ENCODE results near the gene DBNDD1.
"Not testable (repeated sequence)": the region's sequence is repeated elsewhere in the genome, so short reads cannot be mapped to it uniquely, and the experiment has no call there.

Gene DBNDD1

GRCh38 chr16:89972244-89973234 is 46.7 kb downstream of the DBNDD1 start:
- peak overlapping the region; percentile 85 for H3K27ac ChIP-seq (ENCODE audit: low read length)
- peaks cover 25% of the 10 kb centered on the region for H3K4me1 ChIP-seq (ENCODE audit: control insufficient read depth, insufficient read depth, low read length)
- no peaks in the 10 kb centered on the region for H3K9me3 ChIP-seq (ENCODE audit: control insufficient read depth in 2 of 2, low read length in 2 of 2)
- H3K27me3 ChIP-seq (ENCODE audit: control insufficient read depth in 1 of 2, insufficient read depth in 2 of 2, low read length in 2 of 2), result no peaks in the 10 kb centered on the region
- H3K9ac ChIP-seq (ENCODE audit: low read length in 2 of 2), result peak overlapping the region; percentile 90 to 94
- peak overlapping the region; percentile 73 to 93 for H3K4me3 ChIP-seq (ENCODE audit: low read length in 2 of 2)
- peaks cover under 1 to 2% of the 10 kb centered on the region in 2 donors for H3K36me3 ChIP-seq (ENCODE audit: control insufficient read depth in 2 of 2, insufficient read depth in 2 of 2, low read length in 2 of 2)

GRCh38 chr16:89971495-89972243 is 47.6 kb downstream of the DBNDD1 start:
- Histone ChIP-seq H3K4me1 (ENCODE audit: control insufficient read depth, insufficient read depth, low read length) (peaks cover 25% of the 10 kb centered on the region), H3K27me3 (ENCODE audit: control insufficient read depth in 1 of 2, insufficient read depth in 2 of 2, low read length in 2 of 2) (no peaks in the 10 kb centered on the region), H3K9ac (ENCODE audit: low read length in 2 of 2) (peak overlapping the region; percentile 90 to 94), H3K4me3 (ENCODE audit: low read length in 2 of 2) (peak overlapping the region; percentile 73 to 93), H3K27ac (ENCODE audit: low read length) (peak overlapping the region; percentile 85), H3K9me3 (ENCODE audit: control insufficient read depth in 2 of 2, low read length in 2 of 2) (no peaks in the 10 kb centered on the region), H3K36me3 (ENCODE audit: control insufficient read depth in 2 of 2, insufficient read depth in 2 of 2, low read length in 2 of 2) (peaks cover 0 to 5% of the 10 kb centered on the region in 2 donors)

- no peak overlapping the region for H3K27ac ChIP-seq (ENCODE audit: low read length)
Observed at GRCh38 chr16:89969741-89970410, 49.4 kb downstream of the DBNDD1 start.

GRCh38 chr16:89968074-89968473 is 51.2 kb downstream of the DBNDD1 start:
- peaks cover 15% of the 10 kb centered on the region for H3K4me1 ChIP-seq (ENCODE audit: control insufficient read depth, insufficient read depth, low read length)
- not testable (repeated sequence) for H3K4me3 ChIP-seq (ENCODE audit: low read length in 2 of 2); H3K27me3 ChIP-seq (ENCODE audit: control insufficient read depth in 1 of 2, insufficient read depth in 2 of 2, low read length in 2 of 2); H3K9me3 ChIP-seq (ENCODE audit: control insufficient read depth in 2 of 2, low read length in 2 of 2); H3K36me3 ChIP-seq (ENCODE audit: control insufficient read depth in 2 of 2, insufficient read depth in 2 of 2, low read length in 2 of 2); H3K27ac ChIP-seq (ENCODE audit: low read length); H3K9ac ChIP-seq (ENCODE audit: low read length in 2 of 2)

More at GRCh38 chr16:89969741-89970410, 49.4 kb downstream of the DBNDD1 start:
- peaks cover 25% of the 10 kb centered on the region for H3K4me1 ChIP-seq (ENCODE audit: control insufficient read depth, insufficient read depth, low read length)
- H3K36me3 ChIP-seq (ENCODE audit: control insufficient read depth in 2 of 2, insufficient read depth in 2 of 2, low read length in 2 of 2), result peaks cover 0 to 6% of the 10 kb centered on the region in 2 donors
- no peak overlapping the region for H3K9ac ChIP-seq (ENCODE audit: low read length in 2 of 2)
- no peaks in the 10 kb centered on the region for H3K27me3 ChIP-seq (ENCODE audit: control insufficient read depth in 1 of 2, insufficient read depth in 2 of 2, low read length in 2 of 2)
- no peak overlapping the region for H3K4me3 ChIP-seq (ENCODE audit: low read length in 2 of 2)
- H3K9me3 ChIP-seq (ENCODE audit: control insufficient read depth in 2 of 2, low read length in 2 of 2), result no peaks in the 10 kb centered on the region

GRCh38 chr16:89967436-89967835 is 51.8 kb downstream of the DBNDD1 start:
- H3K4me1 ChIP-seq (ENCODE audit: control insufficient read depth, insufficient read depth, low read length), result peaks cover 15% of the 10 kb centered on the region
- H3K9me3 ChIP-seq (ENCODE audit: control insufficient read depth in 2 of 2, low read length in 2 of 2); H3K27ac ChIP-seq (ENCODE audit: low read length); H3K4me3 ChIP-seq (ENCODE audit: low read length in 2 of 2); H3K9ac ChIP-seq (ENCODE audit: low read length in 2 of 2); H3K36me3 ChIP-seq (ENCODE audit: control insufficient read depth in 2 of 2, insufficient read depth in 2 of 2, low read length in 2 of 2); H3K27me3 ChIP-seq (ENCODE audit: control insufficient read depth in 1 of 2, insufficient read depth in 2 of 2, low read length in 2 of 2): not testable (repeated sequence)

- no peak overlapping the region for H3K9ac ChIP-seq (ENCODE audit: low read length in 2 of 2)
- H3K4me1 ChIP-seq (ENCODE audit: control insufficient read depth, insufficient read depth, low read length), result peaks cover 11% of the 10 kb centered on the region
- no peaks in the 10 kb centered on the region for H3K9me3 ChIP-seq (ENCODE audit: control insufficient read depth in 2 of 2, low read length in 2 of 2)
- no peaks in the 10 kb centered on the region for H3K27me3 ChIP-seq (ENCODE audit: control insufficient read depth in 1 of 2, insufficient read depth in 2 of 2, low read length in 2 of 2)
- no peak overlapping the region for H3K4me3 ChIP-seq (ENCODE audit: low read length in 2 of 2)
- H3K36me3 ChIP-seq (ENCODE audit: control insufficient read depth in 2 of 2, insufficient read depth in 2 of 2, low read length in 2 of 2), result peaks cover 0 to 9% of the 10 kb centered on the region in 2 donors
- no peak overlapping the region for H3K27ac ChIP-seq (ENCODE audit: low read length)
Observed at GRCh38 chr16:89966756-89967155, 52.5 kb downstream of the DBNDD1 start.

- H3K9me3 ChIP-seq (ENCODE audit: control insufficient read depth in 2 of 2, low read length in 2 of 2), result no peaks in the 10 kb centered on the region
- no peak overlapping the region for H3K9ac ChIP-seq (ENCODE audit: low read length in 2 of 2)
- H3K27me3 ChIP-seq (ENCODE audit: control insufficient read depth in 1 of 2, insufficient read depth in 2 of 2, low read length in 2 of 2), result no peaks in the 10 kb centered on the region
- peaks cover 8 to 15% of the 10 kb centered on the region in 2 donors for H3K36me3 ChIP-seq (ENCODE audit: control insufficient read depth in 2 of 2, insufficient read depth in 2 of 2, low read length in 2 of 2)
- H3K4me3 ChIP-seq (ENCODE audit: low read length in 2 of 2), result no peak overlapping the region
- H3K27ac ChIP-seq (ENCODE audit: low read length), result no peak overlapping the region
- no peaks in the 10 kb centered on the region for H3K4me1 ChIP-seq (ENCODE audit: control insufficient read depth, insufficient read depth, low read length)
Observed at GRCh38 chr16:89965447-89966225, 53.6 kb downstream of the DBNDD1 start.

- H3K4me1 ChIP-seq (ENCODE audit: control insufficient read depth, insufficient read depth, low read length), result no peaks in the 10 kb centered on the region
- H3K4me3 ChIP-seq (ENCODE audit: low read length in 2 of 2), result no peak overlapping the region
- H3K9ac ChIP-seq (ENCODE audit: low read length in 2 of 2), result no peak overlapping the region
- H3K36me3 ChIP-seq (ENCODE audit: control insufficient read depth in 2 of 2, insufficient read depth in 2 of 2, low read length in 2 of 2), result peaks cover 8 to 16% of the 10 kb centered on the region in 2 donors
- no peaks in the 10 kb centered on the region for H3K27me3 ChIP-seq (ENCODE audit: control insufficient read depth in 1 of 2, insufficient read depth in 2 of 2, low read length in 2 of 2)
- no peaks in the 10 kb centered on the region for H3K9me3 ChIP-seq (ENCODE audit: control insufficient read depth in 2 of 2, low read length in 2 of 2)
- no peak overlapping the region for H3K27ac ChIP-seq (ENCODE audit: low read length)
Observed at GRCh38 chr16:89964201-89964600, 55.1 kb downstream of the DBNDD1 start.

GRCh38 chr16:89962754-89963498 is 56.3 kb downstream of the DBNDD1 start:
- Histone ChIP-seq H3K4me3 (ENCODE audit: low read length in 2 of 2) (no peak overlapping the region), H3K36me3 (ENCODE audit: control insufficient read depth in 2 of 2, insufficient read depth in 2 of 2, low read length in 2 of 2) (peaks cover 8 to 28% of the 10 kb centered on the region in 2 donors), H3K9ac (ENCODE audit: low read length in 2 of 2) (no peak overlapping the region), H3K4me1 (ENCODE audit: control insufficient read depth, insufficient read depth, low read length) (no peaks in the 10 kb centered on the region), H3K27me3 (ENCODE audit: control insufficient read depth in 1 of 2, insufficient read depth in 2 of 2, low read length in 2 of 2) (no peaks in the 10 kb centered on the region), H3K9me3 (ENCODE audit: control insufficient read depth in 2 of 2, low read length in 2 of 2) (no peaks in the 10 kb centered on the region), H3K27ac (ENCODE audit: low read length) (no peak overlapping the region)

Measured in stomach smooth muscle (tissue), 2 donors.